Large intestine (tissue), 3 donors: Measurements from ENCODE around the gene MIPEP. TPM values are rescaled to one million over a fixed set of nuclear protein-coding genes. Genes with fewer than 3 reads are reported as not detected.

Experiments
- DNase-seq, 2 donors: peaks; one replicate each; pipeline versions ENCODE4 v3.0.0 to v3.0.0-alpha.2; 2013
- H3K27ac ChIP-seq: one replicate; pipeline ENCODE4 v1.5.1; 2013; ENCODE audit warnings: low read length
- H3K27me3 ChIP-seq: 2 replicates; pipeline ENCODE4 v1.6.1; 2013; ENCODE audit warnings: low read length; ENCODE audit not compliant: control insufficient read depth, insufficient read depth
- H3K36me3 ChIP-seq: 2 replicates; pipeline ENCODE4 v1.6.1; 2013; ENCODE audit warnings: low read length; ENCODE audit not compliant: control insufficient read depth, insufficient read depth
- H3K4me1 ChIP-seq: one replicate; pipeline ENCODE4 v1.6.1; 2013; ENCODE audit warnings: low read length; ENCODE audit not compliant: control insufficient read depth, insufficient read depth
- H3K4me3 ChIP-seq: one replicate; pipeline ENCODE4 v1.5.1; 2013; ENCODE audit warnings: low read length
- H3K9me3 ChIP-seq: one replicate; pipeline ENCODE4 v1.6.1; 2013; ENCODE audit warnings: mild to moderate bottlenecking, low read depth, low read length, moderate library complexity; ENCODE audit not compliant: control insufficient read depth
- WGBS: methylation state at CpG from one replicate; pipeline ENCODE4 v1.1.5; 2013; ENCODE audit warnings: low lambda C conversion rate; ENCODE audit not compliant: insufficient coverage; 5-methylcytosine and 5-hydroxymethylcytosine counted together
- polyA plus RNA-seq: library from polyadenylated mRNA; unstranded; fragments of 120-200 nt; gene quantifications from one replicate; pipeline ENCODE4 v1.2.1, GENCODE V29; 2013

The MIPEP gene
- polyA plus RNA-seq, 1 donor: 19.7 TPM

GRCh38 chr13:23741879-23742510 lies 147.2 kb downstream of the MIPEP start:
- Histone ChIP-seq H3K36me3 (no peaks in the 10 kb centered on the region), H3K27ac (no peak overlapping the region), H3K9me3 (no peaks in the 10 kb centered on the region), H3K4me1 (no peaks in the 10 kb centered on the region), H3K4me3 (no peak overlapping the region), H3K27me3 (no peaks in the 10 kb centered on the region)
- WGBS: no CpG with 5 or more reads among the region's 4 CpGs
- no peak for DNase-seq

- WGBS: no CpG with 5 or more reads among the region's 4 CpGs
- no peak overlapping the region for H3K27ac ChIP-seq
- no peak for DNase-seq
- H3K4me1 ChIP-seq: no peaks in the 10 kb centered on the region
- H3K9me3 ChIP-seq: no peaks in the 10 kb centered on the region
- H3K4me3 ChIP-seq: no peak overlapping the region
- H3K36me3 ChIP-seq: no peaks in the 10 kb centered on the region
- H3K27me3 ChIP-seq: no peaks in the 10 kb centered on the region
Observed at GRCh38 chr13:23740002-23740401, 149.2 kb downstream of the MIPEP start.

- Histone ChIP-seq H3K4me1 (no peaks in the 10 kb centered on the region), H3K9me3 (no peaks in the 10 kb centered on the region), H3K27ac (no peak overlapping the region), H3K27me3 (no peaks in the 10 kb centered on the region), H3K36me3 (no peaks in the 10 kb centered on the region), H3K4me3 (no peak overlapping the region)
- WGBS: no CpG with 5 or more reads among the region's 3 CpGs
- DNase-seq: no peak
Observed at GRCh38 chr13:23739596-23739995, 149.6 kb downstream of the MIPEP start.

GRCh38 chr13:23736541-23736940 lies 152.7 kb downstream of the MIPEP start:
- WGBS: no CpG with 5 or more reads among the region's 5 CpGs
- Histone ChIP-seq H3K4me3 (no peak overlapping the region), H3K27ac (no peak overlapping the region), H3K27me3 (no peaks in the 10 kb centered on the region), H3K9me3 (no peaks in the 10 kb centered on the region), H3K36me3 (no peaks in the 10 kb centered on the region), H3K4me1 (no peaks in the 10 kb centered on the region)
- DNase-seq: no peak

GRCh38 chr13:23735329-23735728 lies 153.9 kb downstream of the MIPEP start:
- H3K4me3 ChIP-seq: no peak overlapping the region
- no peak overlapping the region for H3K27ac ChIP-seq
- DNase-seq: no peak
- WGBS: 86% methylated on average over 1 of the region's 2 CpGs
- no peaks in the 10 kb centered on the region for H3K9me3 ChIP-seq
- H3K4me1 ChIP-seq: no peaks in the 10 kb centered on the region
- no peaks in the 10 kb centered on the region for H3K36me3 ChIP-seq
- H3K27me3 ChIP-seq: no peaks in the 10 kb centered on the region

DNA sequence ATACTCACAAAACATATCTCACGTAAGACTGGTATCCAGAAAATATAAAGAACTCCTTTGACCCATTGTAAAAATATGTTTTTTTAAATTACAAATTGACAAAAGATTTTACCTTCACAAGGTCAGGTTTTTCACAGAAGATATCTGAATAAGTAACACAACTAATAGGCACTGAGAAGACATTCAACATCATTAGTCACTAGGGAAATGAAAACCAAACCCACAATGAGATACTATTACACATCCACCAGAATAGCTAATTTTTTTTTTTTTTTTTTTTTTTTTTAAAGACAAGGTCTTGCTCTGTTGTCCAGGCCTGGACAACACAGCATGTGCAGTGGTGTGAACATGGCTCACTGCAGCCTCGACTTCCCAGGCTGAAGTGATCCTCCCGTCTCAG lies 157.5 kb downstream of the MIPEP start:
- no peaks in the 10 kb centered on the region for H3K27me3 ChIP-seq
- no CpG with 5 or more reads among the region's 3 CpGs for WGBS
- no peak overlapping the region for H3K27ac ChIP-seq
- peaks cover 9% of the 10 kb centered on the region for H3K36me3 ChIP-seq
- no peak for DNase-seq
- no peaks in the 10 kb centered on the region for H3K9me3 ChIP-seq
- no peaks in the 10 kb centered on the region for H3K4me1 ChIP-seq
- no peak overlapping the region for H3K4me3 ChIP-seq

DNA sequence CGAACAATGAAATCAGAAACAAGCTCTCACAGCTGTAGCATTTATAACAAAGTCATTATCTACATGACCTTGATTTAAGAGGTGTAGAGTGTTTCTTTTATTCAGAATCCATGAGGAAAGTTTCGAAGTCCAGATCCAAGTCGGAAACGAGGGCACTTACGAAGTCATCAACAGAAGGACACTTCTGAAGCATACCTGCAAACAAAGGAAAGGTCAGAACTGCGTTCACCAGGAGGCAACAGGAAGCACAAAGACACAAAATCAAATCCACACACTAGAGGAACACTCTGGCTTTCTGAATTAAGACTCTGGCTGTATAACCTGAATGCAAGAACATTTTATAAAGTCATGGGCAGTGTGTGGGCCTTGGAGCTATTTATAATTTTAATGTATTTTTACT lies 158.9 kb downstream of the MIPEP start:
- Histone ChIP-seq H3K27ac (no peak overlapping the region), H3K9me3 (no peaks in the 10 kb centered on the region), H3K36me3 (peaks cover 9% of the 10 kb centered on the region), H3K4me3 (no peak overlapping the region), H3K27me3 (no peaks in the 10 kb centered on the region), H3K4me1 (no peaks in the 10 kb centered on the region)
- WGBS: no CpG with 5 or more reads among the region's 6 CpGs
- no peak for DNase-seq

DNA sequence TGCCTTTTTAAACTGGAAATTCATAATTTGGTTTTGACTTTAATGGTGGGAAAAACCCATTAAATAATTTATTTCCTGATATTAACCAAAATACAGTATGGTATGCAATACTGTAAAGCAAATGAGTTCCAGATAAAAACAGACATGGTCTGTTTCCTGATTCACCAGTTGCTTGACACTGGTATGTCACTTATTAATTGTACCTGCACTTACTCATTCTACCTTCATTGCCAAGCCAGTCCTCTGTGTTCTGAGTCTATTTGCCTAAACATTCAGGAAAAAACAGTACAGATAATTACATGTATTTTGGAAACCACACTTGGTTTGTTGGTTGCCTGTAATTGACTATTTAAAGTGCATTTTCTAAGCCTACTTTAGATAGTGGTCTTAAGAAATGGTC lies 159.7 kb downstream of the MIPEP start:
- H3K36me3 ChIP-seq: peaks cover 9% of the 10 kb centered on the region
- no peaks in the 10 kb centered on the region for H3K9me3 ChIP-seq
- no peaks in the 10 kb centered on the region for H3K4me1 ChIP-seq
- H3K27me3 ChIP-seq: no peaks in the 10 kb centered on the region
- no peak overlapping the region for H3K4me3 ChIP-seq
- H3K27ac ChIP-seq: no peak overlapping the region
- no peak for DNase-seq

DNA sequence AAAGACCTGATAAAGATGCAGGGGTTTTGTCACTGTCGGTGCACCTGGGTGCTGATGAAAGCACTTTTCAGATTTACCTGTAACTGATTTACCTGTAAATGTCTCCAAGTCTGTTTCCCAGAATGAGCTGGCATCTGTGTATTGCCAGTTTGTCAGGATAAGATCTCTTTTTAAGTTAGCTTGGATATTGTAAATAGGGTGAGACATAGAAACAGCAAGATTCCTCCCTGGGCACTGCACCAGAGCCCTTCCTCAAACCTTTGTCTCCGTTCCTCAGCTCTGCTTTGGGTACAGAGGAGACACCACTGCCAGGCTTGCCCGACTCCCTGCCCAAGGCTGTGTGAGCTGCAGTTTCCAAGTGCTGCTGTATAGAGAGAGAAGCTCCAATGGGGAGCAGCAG lies 160.4 kb downstream of the MIPEP start:
- DNase-seq: no peak
- Histone ChIP-seq H3K27me3 (no peaks in the 10 kb centered on the region), H3K9me3 (no peaks in the 10 kb centered on the region), H3K4me1 (no peaks in the 10 kb centered on the region), H3K27ac (no peak overlapping the region), H3K4me3 (no peak overlapping the region), H3K36me3 (peaks cover 9% of the 10 kb centered on the region)
- no CpG with 5 or more reads among the region's 3 CpGs for WGBS

DNA sequence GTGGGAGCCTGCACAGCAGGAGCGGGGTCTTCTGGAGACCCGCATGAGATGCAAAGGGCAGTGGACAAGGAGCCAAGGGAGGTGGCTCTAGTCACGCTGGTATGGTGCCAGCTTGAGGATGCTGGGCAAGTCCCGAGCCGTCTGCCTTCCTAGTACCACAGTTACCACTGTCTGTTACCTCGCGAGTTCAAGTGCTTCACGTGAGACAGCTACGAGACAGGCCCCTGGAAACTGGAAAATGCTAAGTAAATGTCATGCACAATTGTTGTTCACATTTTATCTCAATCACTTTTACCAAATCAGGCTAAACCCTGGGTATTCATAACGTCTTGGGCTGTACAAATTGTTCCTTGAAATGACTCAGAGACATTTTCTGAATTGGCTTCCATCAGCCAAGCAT lies 163.3 kb downstream of the MIPEP start:
- H3K36me3 ChIP-seq: peaks cover 9% of the 10 kb centered on the region
- 100% methylated on average over 1 of the region's 10 CpGs for whole genome bisulfite sequencing
- no peaks in the 10 kb centered on the region for H3K9me3 ChIP-seq
- no peak overlapping the region for H3K4me3 ChIP-seq
- no peaks in the 10 kb centered on the region for H3K4me1 ChIP-seq
- DNase-seq: no peak
- H3K27ac ChIP-seq: no peak overlapping the region
- no peaks in the 10 kb centered on the region for H3K27me3 ChIP-seq

DNA sequence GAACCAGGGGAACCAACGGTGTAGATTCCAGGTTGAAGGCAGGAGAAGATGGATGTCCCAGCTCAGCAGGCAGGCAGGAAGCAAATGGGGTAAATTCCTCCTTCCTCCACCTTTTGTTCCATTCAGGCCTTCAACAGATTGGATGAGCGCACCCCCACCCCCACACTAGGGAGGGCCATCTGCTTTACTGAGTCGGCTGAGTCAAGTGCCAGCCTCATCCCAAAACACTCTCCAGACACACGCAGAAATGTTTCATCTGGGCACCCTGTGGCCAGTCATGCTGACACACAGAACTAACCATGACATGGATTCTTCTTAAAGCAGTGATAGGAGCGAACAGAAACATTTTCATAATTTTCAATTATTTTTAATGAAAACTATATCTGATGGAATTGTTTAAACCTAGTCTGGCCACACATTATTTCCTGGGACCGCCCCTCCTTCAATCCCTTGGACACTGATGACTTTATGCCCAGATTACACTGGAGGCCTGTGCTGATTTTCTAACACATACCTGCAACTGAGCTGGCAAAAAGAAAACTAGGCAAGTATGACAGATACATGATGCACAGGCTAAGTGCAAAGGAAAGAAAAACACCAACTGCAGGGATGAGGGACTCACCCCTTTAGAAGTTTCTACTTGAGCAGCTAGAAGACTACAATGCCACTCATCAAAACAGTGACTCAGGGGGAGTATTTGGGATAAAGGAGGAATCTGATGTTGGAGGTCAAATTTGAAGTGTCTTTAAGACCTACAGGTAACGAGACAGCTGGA lies 164.8 kb downstream of the MIPEP start:
- no peaks in the 10 kb centered on the region for H3K27me3 ChIP-seq
- H3K4me1 ChIP-seq: no peaks in the 10 kb centered on the region
- no peak overlapping the region for H3K4me3 ChIP-seq
- H3K27ac ChIP-seq: no peak overlapping the region
- DNase-seq: no peak
- H3K36me3 ChIP-seq: peaks cover 6% of the 10 kb centered on the region
- H3K9me3 ChIP-seq: no peaks in the 10 kb centered on the region
- no CpG with 5 or more reads among the region's 7 CpGs for WGBS
